HG03378 (cell line): ENCODE measurements around the gene LINGO1.

ENCODE experiments used
- ATAC-seq: cut with Tn5 transposase; IDR thresholded peaks from one replicate; pipeline ENCODE4 v1.9.1; 2021; ENCODE audit warnings: mild to moderate bottlenecking, moderate library complexity; ENCODE audit not compliant: unreplicated experiment

The LINGO1 gene

GRCh38 chr15:77574521-77575202, 58.0 kb downstream of the LINGO1 start:
- no peak for ATAC-seq

GRCh38 chr15:77573802-77574201, 58.9 kb downstream of the LINGO1 start:
- no peak for ATAC-seq

GRCh38 chr15:77572186-77572585, 60.5 kb downstream of the LINGO1 start:
- ATAC-seq, result no peak

GRCh38 chr15:77571741-77572140, 61.0 kb downstream of the LINGO1 start:
- ATAC-seq, result no peak

GRCh38 chr15:77571181-77571580, 61.5 kb downstream of the LINGO1 start:
- ATAC-seq, result no peak

- ATAC-seq, result no peak
These were observed 63.0 kb downstream of the LINGO1 start for GRCh38 chr15:77569729-77570125.

GRCh38 chr15:77568973-77569728, 63.6 kb downstream of the LINGO1 start:
- ATAC-seq, result no peak

GRCh38 chr15:77568014-77568972, 64.4 kb downstream of the LINGO1 start:
- ATAC-seq, result no peak

- no peak for ATAC-seq
These were observed 65.5 kb downstream of the LINGO1 start for GRCh38 chr15:77567202-77567601.

- ATAC-seq, result no peak
These were observed 66.6 kb downstream of the LINGO1 start for GRCh38 chr15:77566092-77566491.

- ATAC-seq, result no peak
These were observed 67.3 kb downstream of the LINGO1 start for GRCh38 chr15:77565378-77565915.

GRCh38 chr15:77564938-77565337, 67.8 kb downstream of the LINGO1 start:
- no peak for ATAC-seq

- no peak for ATAC-seq
These were observed 68.4 kb downstream of the LINGO1 start for GRCh38 chr15:77564341-77564740.

GRCh38 chr15:77563623-77564156, 69.0 kb downstream of the LINGO1 start:
- ATAC-seq, result no peak
